ENCODE measurements around the gene S1PR1.

- TF ChIP-seq CTCF (IDR thresholded peaks at IDR 0.05), result no peak
- TF ChIP-seq POLR2A (IDR thresholded peaks at IDR 0.05), result no peak
These were observed 43.1 kb upstream of the S1PR1 start for GRCh38 chr1:101193733-101194169.

Data from heart left ventricle (tissue), 13 donors.